Panc1 (cell line): Measurements from ENCODE around the gene GANAB.

Experiments
- CTCF ChIP-seq: fragments of 450-650 bp; IDR thresholded peaks from 2 replicates; pipeline ENCODE4 v1.5.1; 2017; ENCODE audit warnings: mild to moderate bottlenecking
- POLR2AphosphoS5 ChIP-seq: IDR thresholded peaks from 2 replicates; pipeline ENCODE4 v1.6.1; 2012; ENCODE audit warnings: mild to moderate bottlenecking, low read depth, low read length, moderate library complexity
- REST ChIP-seq, 2 experiments: IDR thresholded peaks; 2 replicates each; pipeline ENCODE4 v1.6.1; 2011 to 2012; ENCODE audit warnings: low read depth in 2 of 2, control low read depth in 1 of 2, low read length in 1 of 2, mild to moderate bottlenecking in 1 of 2, moderate library complexity in 1 of 2; ENCODE audit not compliant: insufficient read depth in 1 of 2
- SIN3A ChIP-seq: IDR thresholded peaks from 2 replicates; pipeline ENCODE4 v1.6.1; 2012; ENCODE audit warnings: low read depth, mild to moderate bottlenecking, low read length, moderate library complexity, borderline replicate concordance; ENCODE audit not compliant: insufficient read depth
- TCF7L2 ChIP-seq: IDR thresholded peaks from 2 replicates; pipeline ENCODE4 v1.6.1; 2011; ENCODE audit warnings: mild to moderate bottlenecking, low read depth, low read length, inconsistent platforms

- no peak for TF ChIP-seq POLR2AphosphoS5
- TF ChIP-seq CTCF = no peak
- TF ChIP-seq REST (IDR thresholded peaks at IDR 0.05; ENCODE audit: insufficient read depth in 1 of 2, low read depth in 2 of 2, low read length in 1 of 2) = no peak
- no peak for TF ChIP-seq SIN3A
- TF ChIP-seq TCF7L2 = no peak
Observed at GRCh38 chr11:62688491-62688890, 42.1 kb upstream of the GANAB start.
